Esophagus muscularis mucosa (tissue), 4 donors: ENCODE data around the gene HUWE1.

Experiments used
- EP300 ChIP-seq: sonication (generic); formaldehyde crosslinking; IDR thresholded peaks from one replicate; pipeline ENCODE4 v1.6.1; 2017; ENCODE audit warnings: antibody characterized with exemption
- POLR2AphosphoS5 ChIP-seq, 2 donors: sonication (generic); formaldehyde crosslinking; IDR thresholded peaks; one replicate each; pipeline ENCODE4 v1.6.1; 2017; ENCODE audit warnings: antibody characterized with exemption in 2 of 2
- TF ChIP-seq, protein P1 (sequence below), 3 experiments: fragments of 200-600 bp in 2 of 3; fragments of 450-650 bp in 1 of 3; sonication (generic) in 2 of 3; IDR thresholded peaks; one replicate each; pipeline ENCODE4 v1.5.1; 2017 to 2019; ENCODE audit warnings: antibody characterized with exemption in 3 of 3, mild to moderate bottlenecking in 2 of 3, moderate library complexity in 1 of 3

DNA sequence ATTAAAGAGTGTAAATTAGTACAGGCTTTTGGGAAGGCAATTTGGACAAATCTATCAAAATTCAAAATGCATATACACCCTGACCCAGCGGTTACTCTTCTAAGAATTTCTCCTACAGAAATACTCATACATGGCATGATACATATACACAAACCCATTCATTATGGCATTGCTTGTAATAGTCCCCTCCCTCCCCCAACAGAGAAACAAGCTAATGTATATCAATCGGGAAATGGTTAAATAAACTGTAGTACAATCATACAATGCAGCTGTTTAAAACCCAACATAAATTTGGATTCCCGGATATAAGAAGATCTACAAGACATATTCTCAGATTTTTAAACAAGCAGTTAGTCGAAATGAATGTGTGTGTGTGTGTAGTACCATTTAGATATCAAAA, 808 bp downstream of the HUWE1 start:
- TF ChIP-seq, protein P1, sequence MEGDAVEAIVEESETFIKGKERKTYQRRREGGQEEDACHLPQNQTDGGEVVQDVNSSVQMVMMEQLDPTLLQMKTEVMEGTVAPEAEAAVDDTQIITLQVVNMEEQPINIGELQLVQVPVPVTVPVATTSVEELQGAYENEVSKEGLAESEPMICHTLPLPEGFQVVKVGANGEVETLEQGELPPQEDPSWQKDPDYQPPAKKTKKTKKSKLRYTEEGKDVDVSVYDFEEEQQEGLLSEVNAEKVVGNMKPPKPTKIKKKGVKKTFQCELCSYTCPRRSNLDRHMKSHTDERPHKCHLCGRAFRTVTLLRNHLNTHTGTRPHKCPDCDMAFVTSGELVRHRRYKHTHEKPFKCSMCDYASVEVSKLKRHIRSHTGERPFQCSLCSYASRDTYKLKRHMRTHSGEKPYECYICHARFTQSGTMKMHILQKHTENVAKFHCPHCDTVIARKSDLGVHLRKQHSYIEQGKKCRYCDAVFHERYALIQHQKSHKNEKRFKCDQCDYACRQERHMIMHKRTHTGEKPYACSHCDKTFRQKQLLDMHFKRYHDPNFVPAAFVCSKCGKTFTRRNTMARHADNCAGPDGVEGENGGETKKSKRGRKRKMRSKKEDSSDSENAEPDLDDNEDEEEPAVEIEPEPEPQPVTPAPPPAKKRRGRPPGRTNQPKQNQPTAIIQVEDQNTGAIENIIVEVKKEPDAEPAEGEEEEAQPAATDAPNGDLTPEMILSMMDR (IDR thresholded peaks at IDR 0.05) = no peak
- TF ChIP-seq POLR2AphosphoS5 (IDR thresholded peaks at IDR 0.05) (no peak), EP300 (no peak)
